Measurements from ENCODE around the gene SMARCD3. TPM values are rescaled to one million over a fixed set of nuclear protein-coding genes. Genes with fewer than 3 reads are reported as not detected.

SMARCD3 gene
- total and polyA plus RNA-seq, 4 donors: 1.8 to 5.6 (median 2.1) TPM

DNA sequence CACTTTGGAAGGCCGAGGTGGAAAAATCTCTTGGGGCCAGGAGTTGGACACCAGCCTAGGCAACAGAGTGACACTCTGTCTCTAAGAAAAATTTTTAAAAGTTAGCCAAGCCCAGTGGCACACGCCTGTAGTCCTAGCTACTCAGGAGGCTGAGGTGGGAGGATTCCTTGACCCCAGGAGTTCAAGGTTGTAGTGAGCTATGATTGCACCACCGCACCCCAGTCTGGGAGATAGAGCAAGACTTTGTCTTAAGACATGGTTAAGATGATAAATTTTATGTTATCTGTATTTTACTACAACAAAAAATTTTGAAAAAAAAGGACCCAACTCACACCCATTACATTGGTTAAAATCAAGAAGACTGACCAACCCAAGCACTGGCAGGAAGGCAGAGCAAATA is 44.4 kb upstream of the SMARCD3 start:
- Histone ChIP-seq H3K4me1 (ENCODE audit: control insufficient read depth in 4 of 4, insufficient read depth in 4 of 4, low read length in 3 of 4) (no peaks in the 10 kb centered on the region), H3K27me3 (ENCODE audit: control insufficient read depth in 4 of 4, insufficient read depth in 4 of 4, low read length in 3 of 4) (no peaks in the 10 kb centered on the region), H3K36me3 (ENCODE audit: control insufficient read depth in 4 of 4, insufficient read depth in 3 of 4, low read depth in 1 of 4, low read length in 3 of 4) (no peaks in the 10 kb centered on the region), H3K9me3 (ENCODE audit: control insufficient read depth in 4 of 4, low read length in 3 of 4) (no peaks in the 10 kb centered on the region), H3K27ac (ENCODE audit: low read depth in 1 of 2, low read length in 2 of 2) (no peak overlapping the region), H3K4me3 (ENCODE audit: low read depth in 1 of 3, low read length in 3 of 3) (no peak overlapping the region), H3K9ac (ENCODE audit: low read depth in 1 of 2, low read length in 2 of 2) (no peak overlapping the region)
- TF ChIP-seq FOXA1 (IDR thresholded peaks at IDR 0.05) (no peak), FOXA2 (IDR thresholded peaks at IDR 0.05) (no peak), SP1 (IDR thresholded peaks at IDR 0.05) (no peak), HNF4A (conservative IDR thresholded peaks at IDR 0.05) (no peak), TAF1 (conservative IDR thresholded peaks at IDR 0.05) (no peak), EGR1 (IDR thresholded peaks at IDR 0.05; ENCODE audit: low read depth in 2 of 2) (no peak), RAD21 (IDR thresholded peaks at IDR 0.05) (no peak), RXRA (IDR thresholded peaks at IDR 0.05) (no peak), NR2F2 (IDR thresholded peaks at IDR 0.05) (no peak), HNF4G (IDR thresholded peaks at IDR 0.05) (no peak), GABPA (IDR thresholded peaks at IDR 0.05 in 1 of 2, conservative IDR thresholded peaks at IDR 0.05 in 1 of 2) (no peak), YY1 (IDR thresholded peaks at IDR 0.05) (no peak), JUND (IDR thresholded peaks at IDR 0.05) (no peak)
- TF ChIP-seq, protein P1, sequence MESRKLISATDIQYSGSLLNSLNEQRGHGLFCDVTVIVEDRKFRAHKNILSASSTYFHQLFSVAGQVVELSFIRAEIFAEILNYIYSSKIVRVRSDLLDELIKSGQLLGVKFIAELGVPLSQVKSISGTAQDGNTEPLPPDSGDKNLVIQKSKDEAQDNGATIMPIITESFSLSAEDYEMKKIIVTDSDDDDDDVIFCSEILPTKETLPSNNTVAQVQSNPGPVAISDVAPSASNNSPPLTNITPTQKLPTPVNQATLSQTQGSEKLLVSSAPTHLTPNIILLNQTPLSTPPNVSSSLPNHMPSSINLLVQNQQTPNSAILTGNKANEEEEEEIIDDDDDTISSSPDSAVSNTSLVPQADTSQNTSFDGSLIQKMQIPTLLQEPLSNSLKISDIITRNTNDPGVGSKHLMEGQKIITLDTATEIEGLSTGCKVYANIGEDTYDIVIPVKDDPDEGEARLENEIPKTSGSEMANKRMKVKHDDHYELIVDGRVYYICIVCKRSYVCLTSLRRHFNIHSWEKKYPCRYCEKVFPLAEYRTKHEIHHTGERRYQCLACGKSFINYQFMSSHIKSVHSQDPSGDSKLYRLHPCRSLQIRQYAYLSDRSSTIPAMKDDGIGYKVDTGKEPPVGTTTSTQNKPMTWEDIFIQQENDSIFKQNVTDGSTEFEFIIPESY (IDR thresholded peaks at IDR 0.05): no peak
- TF ChIP-seq, protein P2, sequence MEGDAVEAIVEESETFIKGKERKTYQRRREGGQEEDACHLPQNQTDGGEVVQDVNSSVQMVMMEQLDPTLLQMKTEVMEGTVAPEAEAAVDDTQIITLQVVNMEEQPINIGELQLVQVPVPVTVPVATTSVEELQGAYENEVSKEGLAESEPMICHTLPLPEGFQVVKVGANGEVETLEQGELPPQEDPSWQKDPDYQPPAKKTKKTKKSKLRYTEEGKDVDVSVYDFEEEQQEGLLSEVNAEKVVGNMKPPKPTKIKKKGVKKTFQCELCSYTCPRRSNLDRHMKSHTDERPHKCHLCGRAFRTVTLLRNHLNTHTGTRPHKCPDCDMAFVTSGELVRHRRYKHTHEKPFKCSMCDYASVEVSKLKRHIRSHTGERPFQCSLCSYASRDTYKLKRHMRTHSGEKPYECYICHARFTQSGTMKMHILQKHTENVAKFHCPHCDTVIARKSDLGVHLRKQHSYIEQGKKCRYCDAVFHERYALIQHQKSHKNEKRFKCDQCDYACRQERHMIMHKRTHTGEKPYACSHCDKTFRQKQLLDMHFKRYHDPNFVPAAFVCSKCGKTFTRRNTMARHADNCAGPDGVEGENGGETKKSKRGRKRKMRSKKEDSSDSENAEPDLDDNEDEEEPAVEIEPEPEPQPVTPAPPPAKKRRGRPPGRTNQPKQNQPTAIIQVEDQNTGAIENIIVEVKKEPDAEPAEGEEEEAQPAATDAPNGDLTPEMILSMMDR (IDR thresholded peaks at IDR 0.05; ENCODE audit: low read depth, low read length, missing input control): no peak
- TF ChIP-seq, protein P3, sequence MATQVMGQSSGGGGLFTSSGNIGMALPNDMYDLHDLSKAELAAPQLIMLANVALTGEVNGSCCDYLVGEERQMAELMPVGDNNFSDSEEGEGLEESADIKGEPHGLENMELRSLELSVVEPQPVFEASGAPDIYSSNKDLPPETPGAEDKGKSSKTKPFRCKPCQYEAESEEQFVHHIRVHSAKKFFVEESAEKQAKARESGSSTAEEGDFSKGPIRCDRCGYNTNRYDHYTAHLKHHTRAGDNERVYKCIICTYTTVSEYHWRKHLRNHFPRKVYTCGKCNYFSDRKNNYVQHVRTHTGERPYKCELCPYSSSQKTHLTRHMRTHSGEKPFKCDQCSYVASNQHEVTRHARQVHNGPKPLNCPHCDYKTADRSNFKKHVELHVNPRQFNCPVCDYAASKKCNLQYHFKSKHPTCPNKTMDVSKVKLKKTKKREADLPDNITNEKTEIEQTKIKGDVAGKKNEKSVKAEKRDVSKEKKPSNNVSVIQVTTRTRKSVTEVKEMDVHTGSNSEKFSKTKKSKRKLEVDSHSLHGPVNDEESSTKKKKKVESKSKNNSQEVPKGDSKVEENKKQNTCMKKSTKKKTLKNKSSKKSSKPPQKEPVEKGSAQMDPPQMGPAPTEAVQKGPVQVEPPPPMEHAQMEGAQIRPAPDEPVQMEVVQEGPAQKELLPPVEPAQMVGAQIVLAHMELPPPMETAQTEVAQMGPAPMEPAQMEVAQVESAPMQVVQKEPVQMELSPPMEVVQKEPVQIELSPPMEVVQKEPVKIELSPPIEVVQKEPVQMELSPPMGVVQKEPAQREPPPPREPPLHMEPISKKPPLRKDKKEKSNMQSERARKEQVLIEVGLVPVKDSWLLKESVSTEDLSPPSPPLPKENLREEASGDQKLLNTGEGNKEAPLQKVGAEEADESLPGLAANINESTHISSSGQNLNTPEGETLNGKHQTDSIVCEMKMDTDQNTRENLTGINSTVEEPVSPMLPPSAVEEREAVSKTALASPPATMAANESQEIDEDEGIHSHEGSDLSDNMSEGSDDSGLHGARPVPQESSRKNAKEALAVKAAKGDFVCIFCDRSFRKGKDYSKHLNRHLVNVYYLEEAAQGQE (IDR thresholded peaks at IDR 0.05): no peak
- TF ChIP-seq, protein P4, sequence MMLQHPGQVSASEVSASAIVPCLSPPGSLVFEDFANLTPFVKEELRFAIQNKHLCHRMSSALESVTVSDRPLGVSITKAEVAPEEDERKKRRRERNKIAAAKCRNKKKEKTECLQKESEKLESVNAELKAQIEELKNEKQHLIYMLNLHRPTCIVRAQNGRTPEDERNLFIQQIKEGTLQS (IDR thresholded peaks at IDR 0.05): no peak
- TF ChIP-seq, protein P5, sequence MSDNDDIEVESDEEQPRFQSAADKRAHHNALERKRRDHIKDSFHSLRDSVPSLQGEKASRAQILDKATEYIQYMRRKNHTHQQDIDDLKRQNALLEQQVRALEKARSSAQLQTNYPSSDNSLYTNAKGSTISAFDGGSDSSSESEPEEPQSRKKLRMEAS (IDR thresholded peaks at IDR 0.05): no peak
- WGBS: 84% methylated on average over 3 of the region's 3 CpGs
- no peak for DNase-seq (ENCODE audit: low spot score)
